Activated naive CD4-positive, alpha-beta T cell treated with anti-CD3 and anti-CD28 coated beads, Interleukin-2, amount 10 ng/mL, durations not matched to agents 7 days and 5 days (primary cell): ENCODE results near the gene TENT5C.
A peak's percentile ranks its signal among the peaks of the same experiment; 100 is the strongest.

Source experiments
- CTCF ChIA-PET: fragments of 350-600 bp; sonication (Branson Sonifier 250); formaldehyde crosslinking; loops from one replicate; lab custom pipeline; 2021; ENCODE audit warnings: antibody characterized with exemption; lab: Charles Lee
- DNase-seq: peaks from one replicate; pipeline ENCODE4 v3.0.0-alpha.2; 2020
- H3K27ac Mint-ChIP-seq: one replicate; pipeline ENCODE4 v1.8.0; 2021; ENCODE audit warnings: mild to moderate bottlenecking, moderate library complexity, mixed read lengths
- H3K27me3 Mint-ChIP-seq: one replicate; pipeline ENCODE4 v1.8.0; 2021; ENCODE audit warnings: mild to moderate bottlenecking, mixed read lengths
- H3K36me3 Mint-ChIP-seq: one replicate; pipeline ENCODE4 v1.8.0; 2021; ENCODE audit warnings: mixed read lengths
- H3K4me1 Mint-ChIP-seq: one replicate; pipeline ENCODE4 v1.8.0; 2021; ENCODE audit warnings: mixed read lengths
- H3K4me3 Mint-ChIP-seq: one replicate; pipeline ENCODE4 v1.8.0; 2021; ENCODE audit warnings: mild to moderate bottlenecking, moderate library complexity, mixed read lengths
- H3K9me3 Mint-ChIP-seq: one replicate; pipeline ENCODE4 v1.8.0; 2021; ENCODE audit warnings: mixed read lengths

The TENT5C gene

GRCh38 chr1:117632269-117633067, 26.6 kb downstream of the TENT5C start:
- Mint-ChIP-seq H3K27me3 (peaks cover 36% of the 10 kb centered on the region), H3K4me3 (peak overlapping the region; percentile 19), H3K27ac (peak overlapping the region; percentile 68), H3K9me3 (no peaks in the 10 kb centered on the region), H3K4me1 (peaks cover 78% of the 10 kb centered on the region), H3K36me3 (peaks cover 20% of the 10 kb centered on the region)
- CTCF ChIA-PET = interaction anchor here (0.6 kb wide), 1 partner anchor 37 kb away, joined by 3 read pairs; no protein-coding TSS in a partner anchor
- no peak for DNase-seq

DNA sequence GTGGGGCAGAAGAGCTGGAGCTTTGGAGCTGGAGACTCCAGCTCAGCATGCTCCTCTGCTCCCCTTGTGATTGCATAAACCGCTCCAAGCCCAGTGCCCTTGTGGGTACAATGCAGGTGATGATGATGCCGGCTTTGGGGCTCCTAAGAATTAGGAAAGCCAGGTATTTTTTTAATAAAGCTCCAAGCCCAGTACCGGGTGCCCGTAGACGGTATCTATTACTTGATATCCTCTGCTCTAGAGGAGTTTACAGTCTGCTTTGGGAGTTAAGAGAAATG, 27.2 kb downstream of the TENT5C start:
- peaks cover 74% of the 10 kb centered on the region for H3K4me1 Mint-ChIP-seq
- no peak overlapping the region for H3K27ac Mint-ChIP-seq
- H3K9me3 Mint-ChIP-seq = no peaks in the 10 kb centered on the region
- H3K36me3 Mint-ChIP-seq = peaks cover 16% of the 10 kb centered on the region
- DNase-seq = no peak
- CTCF ChIA-PET = interaction anchor here (0.6 kb wide), 1 partner anchor 37 kb away, joined by 3 read pairs; no protein-coding TSS in a partner anchor
- peaks cover 42% of the 10 kb centered on the region for H3K27me3 Mint-ChIP-seq
- no peak overlapping the region for H3K4me3 Mint-ChIP-seq

DNA sequence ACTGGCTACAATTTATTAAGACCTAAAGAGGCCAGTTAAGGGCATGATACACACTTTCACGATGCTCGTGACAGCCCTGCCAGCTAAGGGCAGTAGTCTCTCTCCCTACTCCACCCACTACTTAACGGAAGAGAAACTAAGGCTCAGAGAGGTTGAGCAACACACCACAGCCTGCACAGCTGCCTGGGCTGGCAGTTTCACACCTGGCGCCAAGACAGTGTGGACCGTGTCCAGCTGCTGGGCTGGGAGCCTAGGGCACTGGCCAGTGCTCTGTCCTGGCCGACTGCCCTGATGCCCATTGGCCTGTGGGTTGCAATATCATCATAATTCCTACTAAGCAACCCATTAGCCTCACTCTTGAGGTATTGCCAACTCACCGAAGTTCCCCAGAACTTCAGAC, 27.6 kb downstream of the TENT5C start:
- Mint-ChIP-seq H3K4me3 (no peak overlapping the region), H3K36me3 (peaks cover 16% of the 10 kb centered on the region), H3K9me3 (no peaks in the 10 kb centered on the region), H3K27me3 (peaks cover 46% of the 10 kb centered on the region), H3K4me1 (peaks cover 74% of the 10 kb centered on the region), H3K27ac (no peak overlapping the region)
- no peak for DNase-seq
- CTCF ChIA-PET = interaction anchor here (0.6 kb wide), 1 partner anchor 36 kb away, joined by 3 read pairs; no protein-coding TSS in a partner anchor

GRCh38 chr1:117633936-117634335, 28.1 kb downstream of the TENT5C start:
- CTCF ChIA-PET = no interaction called here
- H3K36me3 Mint-ChIP-seq = peaks cover 13% of the 10 kb centered on the region
- peaks cover 69% of the 10 kb centered on the region for H3K4me1 Mint-ChIP-seq
- H3K27ac Mint-ChIP-seq = no peak overlapping the region
- peaks cover 51% of the 10 kb centered on the region for H3K27me3 Mint-ChIP-seq
- no peak overlapping the region for H3K4me3 Mint-ChIP-seq
- no peak for DNase-seq
- H3K9me3 Mint-ChIP-seq = no peaks in the 10 kb centered on the region

- no peak overlapping the region for H3K4me3 Mint-ChIP-seq
- peaks cover 62% of the 10 kb centered on the region for H3K4me1 Mint-ChIP-seq
- H3K9me3 Mint-ChIP-seq = no peaks in the 10 kb centered on the region
- no peak for DNase-seq
- no peak overlapping the region for H3K27ac Mint-ChIP-seq
- peaks cover 58% of the 10 kb centered on the region for H3K27me3 Mint-ChIP-seq
- H3K36me3 Mint-ChIP-seq = peaks cover 6% of the 10 kb centered on the region
- CTCF ChIA-PET = no interaction called here
Observed at GRCh38 chr1:117634631-117635030, 28.8 kb downstream of the TENT5C start.

GRCh38 chr1:117635805-117636204, 30.0 kb downstream of the TENT5C start:
- H3K4me3 Mint-ChIP-seq = no peak overlapping the region

DNA sequence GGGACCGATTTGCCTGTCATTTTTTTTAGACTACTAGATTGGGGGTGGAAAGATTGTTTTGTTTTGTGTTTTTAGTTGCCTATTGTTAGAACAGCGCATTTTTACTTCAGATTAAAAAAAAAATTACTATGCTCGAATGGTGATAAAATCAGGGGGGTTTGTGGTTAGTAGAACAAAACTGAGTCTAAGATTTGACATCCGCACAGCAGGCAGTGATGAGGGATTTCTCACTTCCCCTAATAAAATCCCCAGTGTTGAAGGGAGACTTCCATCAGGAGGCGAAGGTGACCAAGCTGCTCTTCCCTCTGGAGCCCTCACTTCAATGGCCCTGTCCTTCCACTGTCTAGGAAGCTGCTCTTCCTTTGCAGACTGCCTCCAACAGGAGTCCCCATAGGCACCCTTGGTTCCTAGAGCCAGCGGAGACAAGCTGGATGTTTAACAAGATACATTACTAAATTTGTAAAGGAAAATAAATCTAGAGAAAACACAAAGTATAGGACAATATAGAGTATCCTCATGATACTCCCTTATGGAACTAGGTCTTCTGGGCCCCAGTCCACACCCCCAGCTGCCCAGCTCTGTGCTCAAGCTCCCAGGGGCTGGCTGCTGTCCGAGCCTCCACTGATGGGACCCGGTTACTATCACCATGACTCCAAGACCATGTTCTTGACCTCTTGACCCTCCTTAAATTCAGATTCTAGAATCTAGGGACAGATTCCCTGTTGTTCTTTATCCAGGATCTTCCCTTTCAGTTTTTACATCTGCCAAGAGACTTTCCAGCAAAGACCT, 31.0 kb downstream of the TENT5C start:
- Mint-ChIP-seq H3K27me3 (peaks cover 60% of the 10 kb centered on the region), H3K27ac (no peak overlapping the region), H3K4me3 (no peak overlapping the region), H3K9me3 (no peaks in the 10 kb centered on the region), H3K36me3 (peaks cover 2% of the 10 kb centered on the region), H3K4me1 (peaks cover 45% of the 10 kb centered on the region)
- DNase-seq = no peak
- CTCF ChIA-PET = interaction anchor here (0.6 to 2.1 kb wide), 5 partner anchors 15 to 122 kb away, joined by 3 to 7 read pairs (median 3); no protein-coding TSS in a partner anchor

More at GRCh38 chr1:117635805-117636204, 30.0 kb downstream of the TENT5C start:
- Mint-ChIP-seq H3K27ac (no peak overlapping the region), H3K27me3 (peaks cover 57% of the 10 kb centered on the region), H3K36me3 (no peaks in the 10 kb centered on the region), H3K4me1 (peaks cover 54% of the 10 kb centered on the region), H3K9me3 (no peaks in the 10 kb centered on the region)
- CTCF ChIA-PET = interaction anchor here (2.1 kb wide), 1 partner anchor 101 kb away, joined by 7 read pairs; no protein-coding TSS in a partner anchor
- DNase-seq = no peak

DNA sequence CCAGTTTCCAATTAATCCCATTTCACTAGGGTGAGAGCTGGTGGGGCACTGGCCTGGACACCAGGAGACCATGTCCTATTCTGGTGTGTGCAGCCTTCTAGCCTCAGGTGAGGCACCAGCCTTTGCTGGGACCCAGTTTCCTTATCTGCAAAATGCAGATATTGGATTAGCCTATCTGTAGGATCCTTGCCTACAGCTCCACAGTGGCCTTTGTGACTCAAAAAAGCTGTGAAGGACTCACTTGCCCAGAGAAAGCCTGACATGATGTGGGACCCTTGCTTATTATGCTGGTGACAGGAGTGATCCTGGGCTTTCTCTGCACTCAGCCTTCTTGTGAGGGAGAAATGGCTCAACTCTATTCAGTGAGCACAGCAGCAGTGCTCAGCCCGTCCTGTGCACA, 32.3 kb downstream of the TENT5C start:
- peaks cover 2% of the 10 kb centered on the region for H3K36me3 Mint-ChIP-seq
- DNase-seq = no peak
- no peaks in the 10 kb centered on the region for H3K9me3 Mint-ChIP-seq
- peaks cover 32% of the 10 kb centered on the region for H3K4me1 Mint-ChIP-seq
- H3K27ac Mint-ChIP-seq = no peak overlapping the region
- CTCF ChIA-PET = no interaction called here
- H3K4me3 Mint-ChIP-seq = no peak overlapping the region
- peaks cover 60% of the 10 kb centered on the region for H3K27me3 Mint-ChIP-seq

DNA sequence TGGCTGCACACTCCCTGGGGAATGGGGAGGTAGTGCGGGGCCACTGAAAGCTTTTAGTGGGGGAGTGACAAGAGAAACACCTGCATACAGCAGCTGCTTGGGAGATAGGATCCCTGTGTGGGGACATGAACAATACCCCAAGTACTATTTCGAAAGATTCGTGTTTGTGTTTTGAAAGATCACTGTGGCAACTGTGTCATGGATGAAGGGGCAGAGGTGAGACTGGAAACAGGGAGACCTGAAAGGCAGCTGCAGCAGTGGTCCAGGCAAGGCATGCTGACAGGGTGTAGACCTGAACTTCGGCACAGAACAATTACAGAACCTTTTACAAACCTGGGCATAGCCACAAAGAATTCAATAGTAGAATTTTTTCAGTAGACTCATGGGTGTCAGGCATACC, 32.9 kb downstream of the TENT5C start:
- H3K27me3 Mint-ChIP-seq = peaks cover 60% of the 10 kb centered on the region
- CTCF ChIA-PET = no interaction called here
- DNase-seq = no peak
- peaks cover 26% of the 10 kb centered on the region for H3K4me1 Mint-ChIP-seq
- no peaks in the 10 kb centered on the region for H3K9me3 Mint-ChIP-seq
- no peak overlapping the region for H3K27ac Mint-ChIP-seq
- H3K4me3 Mint-ChIP-seq = no peak overlapping the region
- H3K36me3 Mint-ChIP-seq = peaks cover 2% of the 10 kb centered on the region

- Mint-ChIP-seq H3K4me1 (peaks cover 23% of the 10 kb centered on the region), H3K9me3 (no peaks in the 10 kb centered on the region), H3K36me3 (peaks cover 2% of the 10 kb centered on the region), H3K27me3 (peaks cover 66% of the 10 kb centered on the region), H3K4me3 (no peak overlapping the region), H3K27ac (no peak overlapping the region)
- DNase-seq = no peak
- CTCF ChIA-PET = no interaction called here
Observed at GRCh38 chr1:117639741-117640140, 33.9 kb downstream of the TENT5C start.

- H3K27me3 Mint-ChIP-seq = peaks cover 62% of the 10 kb centered on the region
- H3K9me3 Mint-ChIP-seq = no peaks in the 10 kb centered on the region
- H3K27ac Mint-ChIP-seq = no peak overlapping the region
- no peak overlapping the region for H3K4me3 Mint-ChIP-seq
- H3K36me3 Mint-ChIP-seq = peaks cover 2% of the 10 kb centered on the region
- no peak for DNase-seq
- CTCF ChIA-PET = interaction anchor here (0.6 kb wide), 1 partner anchor 114 kb away, joined by 3 read pairs; no protein-coding TSS in a partner anchor
- peaks cover 13% of the 10 kb centered on the region for H3K4me1 Mint-ChIP-seq
Observed at GRCh38 chr1:117641536-117641935, 35.7 kb downstream of the TENT5C start.

- Mint-ChIP-seq H3K27ac (no peak overlapping the region), H3K27me3 (peaks cover 51% of the 10 kb centered on the region), H3K4me3 (no peak overlapping the region), H3K36me3 (peaks cover 2% of the 10 kb centered on the region), H3K4me1 (peaks cover 5% of the 10 kb centered on the region), H3K9me3 (no peaks in the 10 kb centered on the region)
- DNase-seq = no peak
- CTCF ChIA-PET = no interaction called here
Observed at GRCh38 chr1:117642963-117643362, 37.1 kb downstream of the TENT5C start.

GRCh38 chr1:117643601-117644000, 37.8 kb downstream of the TENT5C start:
- Mint-ChIP-seq H3K27me3 (peaks cover 44% of the 10 kb centered on the region), H3K36me3 (peaks cover 2% of the 10 kb centered on the region), H3K27ac (no peak overlapping the region), H3K4me3 (no peak overlapping the region), H3K4me1 (peaks cover 9% of the 10 kb centered on the region), H3K9me3 (no peaks in the 10 kb centered on the region)
- no peak for DNase-seq
- CTCF ChIA-PET = interaction anchor here (0.9 to 1.7 kb wide), 3 partner anchors 11 to 111 kb away, joined by 3 to 6 read pairs (median 5); no protein-coding TSS in a partner anchor

DNA sequence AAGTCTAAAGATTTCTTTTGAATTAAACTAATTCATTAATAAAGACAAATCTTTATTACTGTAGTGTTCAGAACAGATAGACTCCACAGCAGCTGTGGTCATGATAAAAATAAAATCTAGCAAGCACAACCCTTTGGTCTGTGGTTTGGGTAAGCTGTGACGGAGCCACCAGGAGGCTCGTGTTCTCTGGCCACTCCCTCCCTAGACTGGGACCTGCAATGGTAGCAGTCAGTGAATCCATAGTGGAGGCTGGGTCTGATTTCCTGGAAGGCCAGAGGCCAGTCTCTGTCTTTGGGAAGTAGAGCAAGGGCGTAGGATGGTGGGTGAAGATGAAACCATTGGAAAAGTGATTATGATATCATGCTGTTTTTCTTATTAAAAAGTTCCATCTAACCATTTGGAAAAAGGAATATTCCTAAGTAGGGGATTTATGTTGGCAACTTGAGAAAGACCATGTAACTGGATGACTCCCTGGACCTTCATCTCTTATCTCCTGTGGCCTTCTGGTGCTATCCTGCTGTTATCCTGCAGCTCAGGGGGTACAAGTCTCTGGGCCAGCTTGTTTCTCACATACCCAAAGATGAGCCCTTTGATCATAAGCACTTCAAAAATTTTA, 39.0 kb downstream of the TENT5C start:
- peaks cover 2% of the 10 kb centered on the region for H3K36me3 Mint-ChIP-seq
- H3K27ac Mint-ChIP-seq = no peak overlapping the region
- no peak for DNase-seq
- no peaks in the 10 kb centered on the region for H3K9me3 Mint-ChIP-seq
- no peak overlapping the region for H3K4me3 Mint-ChIP-seq
- CTCF ChIA-PET = interaction anchor here (1.0 to 1.7 kb wide), 2 partner anchors 29 to 110 kb away, joined by 3 to 6 read pairs; no protein-coding TSS in a partner anchor
- H3K4me1 Mint-ChIP-seq = peaks cover 17% of the 10 kb centered on the region
- H3K27me3 Mint-ChIP-seq = peaks cover 33% of the 10 kb centered on the region
